Measurements from ENCODE around the gene FAM76B.

GRCh38 chr11:95790933-95791708 lies 1.5 kb upstream of the FAM76B start:
- no peak for TF ChIP-seq TSHZ2 (CRISPR knock-in tag; IDR thresholded peaks at IDR 0.05)
- TF ChIP-seq CREB5 (CRISPR knock-in tag; IDR thresholded peaks at IDR 0.05; ENCODE audit: low read depth): no peak
- no peak for TF ChIP-seq TOX (CRISPR knock-in tag; IDR thresholded peaks at IDR 0.05; ENCODE audit: borderline replicate concordance)
- no peak for TF ChIP-seq TCF4 (CRISPR knock-in tag; IDR thresholded peaks at IDR 0.05; ENCODE audit: borderline replicate concordance)
- TF ChIP-seq, protein P1, sequence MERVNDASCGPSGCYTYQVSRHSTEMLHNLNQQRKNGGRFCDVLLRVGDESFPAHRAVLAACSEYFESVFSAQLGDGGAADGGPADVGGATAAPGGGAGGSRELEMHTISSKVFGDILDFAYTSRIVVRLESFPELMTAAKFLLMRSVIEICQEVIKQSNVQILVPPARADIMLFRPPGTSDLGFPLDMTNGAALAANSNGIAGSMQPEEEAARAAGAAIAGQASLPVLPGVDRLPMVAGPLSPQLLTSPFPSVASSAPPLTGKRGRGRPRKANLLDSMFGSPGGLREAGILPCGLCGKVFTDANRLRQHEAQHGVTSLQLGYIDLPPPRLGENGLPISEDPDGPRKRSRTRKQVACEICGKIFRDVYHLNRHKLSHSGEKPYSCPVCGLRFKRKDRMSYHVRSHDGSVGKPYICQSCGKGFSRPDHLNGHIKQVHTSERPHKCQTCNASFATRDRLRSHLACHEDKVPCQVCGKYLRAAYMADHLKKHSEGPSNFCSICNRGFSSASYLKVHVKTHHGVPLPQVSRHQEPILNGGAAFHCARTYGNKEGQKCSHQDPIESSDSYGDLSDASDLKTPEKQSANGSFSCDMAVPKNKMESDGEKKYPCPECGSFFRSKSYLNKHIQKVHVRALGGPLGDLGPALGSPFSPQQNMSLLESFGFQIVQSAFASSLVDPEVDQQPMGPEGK (CRISPR knock-in tag; IDR thresholded peaks at IDR 0.05; ENCODE audit: borderline replicate concordance): no peak
- TF ChIP-seq ARNTL (CRISPR knock-in tag; IDR thresholded peaks at IDR 0.05; ENCODE audit: borderline replicate concordance, low read depth): no peak
- no peak for TF ChIP-seq CSDC2 (CRISPR knock-in tag; IDR thresholded peaks at IDR 0.05)
- TF ChIP-seq, protein P2, sequence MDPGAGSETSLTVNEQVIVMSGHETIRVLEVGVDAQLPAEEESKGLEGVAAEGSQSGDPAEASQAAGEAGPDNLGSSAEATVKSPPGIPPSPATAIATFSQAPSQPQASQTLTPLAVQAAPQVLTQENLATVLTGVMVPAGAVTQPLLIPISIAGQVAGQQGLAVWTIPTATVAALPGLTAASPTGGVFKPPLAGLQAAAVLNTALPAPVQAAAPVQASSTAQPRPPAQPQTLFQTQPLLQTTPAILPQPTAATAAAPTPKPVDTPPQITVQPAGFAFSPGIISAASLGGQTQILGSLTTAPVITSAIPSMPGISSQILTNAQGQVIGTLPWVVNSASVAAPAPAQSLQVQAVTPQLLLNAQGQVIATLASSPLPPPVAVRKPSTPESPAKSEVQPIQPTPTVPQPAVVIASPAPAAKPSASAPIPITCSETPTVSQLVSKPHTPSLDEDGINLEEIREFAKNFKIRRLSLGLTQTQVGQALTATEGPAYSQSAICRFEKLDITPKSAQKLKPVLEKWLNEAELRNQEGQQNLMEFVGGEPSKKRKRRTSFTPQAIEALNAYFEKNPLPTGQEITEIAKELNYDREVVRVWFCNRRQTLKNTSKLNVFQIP (CRISPR knock-in tag; IDR thresholded peaks at IDR 0.05; ENCODE audit: borderline replicate concordance, low read depth): no peak
- TF ChIP-seq RARB (CRISPR knock-in tag; IDR thresholded peaks at IDR 0.05): no peak
- no peak for TF ChIP-seq ISL1 (CRISPR knock-in tag; IDR thresholded peaks at IDR 0.05)
- no peak for TF ChIP-seq GLIS3 (CRISPR knock-in tag; IDR thresholded peaks at IDR 0.05)
- no peak for TF ChIP-seq ZFP3 (CRISPR knock-in tag; IDR thresholded peaks at IDR 0.05)
- no peak for TF ChIP-seq ZC3H10 (CRISPR knock-in tag; IDR thresholded peaks at IDR 0.05)

All from SK-N-SH treated with all-trans-retinoic acid at 6 μM for 48 hours (cell line).